Memory B cell (primary cell): Measurements from ENCODE around the gene CASP8.

Experiments
- ATAC-seq: fragments of 150-1000 bp; cut with Tn5 transposase; 2 replicates; pipeline ENCODE4 v1.10.0; 2021; ENCODE audit warnings: low read depth, mild to moderate bottlenecking, moderate library complexity
- DNase-seq, 2 donors: peaks; one replicate each; pipeline ENCODE4 v3.0.0; 2022; ENCODE audit warnings: low spot score in 2 of 2
- H3K27ac Mint-ChIP-seq: one replicate; pipeline ENCODE4 v1.8.0; 2022; ENCODE audit warnings: mild to moderate bottlenecking, moderate library complexity, mixed read lengths
- H3K27me3 Mint-ChIP-seq: one replicate; pipeline ENCODE4 v1.8.0; 2022; ENCODE audit warnings: mixed read lengths
- H3K36me3 Mint-ChIP-seq: one replicate; pipeline ENCODE4 v1.8.0; 2022; ENCODE audit warnings: mild to moderate bottlenecking, mixed read lengths
- H3K4me1 Mint-ChIP-seq: one replicate; pipeline ENCODE4 v1.8.0; 2022; ENCODE audit warnings: mixed read lengths
- H3K4me3 Mint-ChIP-seq: one replicate; pipeline ENCODE4 v1.8.0; 2022; ENCODE audit warnings: mild to moderate bottlenecking, moderate library complexity, mixed read lengths
- H3K9me3 Mint-ChIP-seq: one replicate; pipeline ENCODE4 v1.8.0; 2022; ENCODE audit warnings: mixed read lengths

The CASP8 gene

DNA sequence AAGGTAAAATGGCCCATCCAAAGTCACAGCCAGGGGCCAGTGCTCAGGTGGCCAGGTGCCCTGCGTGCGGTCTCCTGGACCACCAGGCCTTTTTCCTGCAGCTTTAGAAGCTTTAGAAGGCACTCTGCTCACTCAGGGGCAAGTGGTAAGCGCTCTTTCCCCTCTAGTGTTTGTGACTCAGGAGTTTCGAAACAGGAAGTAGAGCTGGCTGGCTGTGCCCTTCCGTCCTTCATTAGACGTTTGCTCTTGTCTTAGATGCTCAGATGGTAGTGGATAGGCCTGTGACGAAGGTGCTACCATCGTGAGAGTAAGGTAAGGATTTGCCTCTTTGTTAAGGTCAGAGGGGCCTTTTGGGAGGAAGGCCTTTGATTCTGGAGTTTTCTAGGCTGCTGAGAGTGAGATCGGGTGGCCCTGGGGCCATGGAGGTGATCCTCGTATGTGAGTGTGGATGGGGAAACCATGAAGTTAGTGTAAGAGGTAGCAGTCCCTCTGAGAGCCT, at the start of gene CASP8:
CASP8 (plus strand) TSS at position 235 of the 499 bp plus-strand sequence. CDS start 5,951 bp downstream, outside the sequence.
- H3K36me3 Mint-ChIP-seq, result peaks cover 3% of the 10 kb centered on the region
- no peaks in the 10 kb centered on the region for H3K9me3 Mint-ChIP-seq
- ATAC-seq (peak; percentile 49), DNase-seq (peak; percentile 70 to 75)
- peak within 1 kb of the TSS; percentile 99 for H3K27ac Mint-ChIP-seq
- H3K27me3 Mint-ChIP-seq, result no peaks in the 10 kb centered on the region
- peaks cover 50% of the 10 kb centered on the region for H3K4me1 Mint-ChIP-seq
- H3K4me3 Mint-ChIP-seq, result peak within 1 kb of the TSS; percentile 98

DNA sequence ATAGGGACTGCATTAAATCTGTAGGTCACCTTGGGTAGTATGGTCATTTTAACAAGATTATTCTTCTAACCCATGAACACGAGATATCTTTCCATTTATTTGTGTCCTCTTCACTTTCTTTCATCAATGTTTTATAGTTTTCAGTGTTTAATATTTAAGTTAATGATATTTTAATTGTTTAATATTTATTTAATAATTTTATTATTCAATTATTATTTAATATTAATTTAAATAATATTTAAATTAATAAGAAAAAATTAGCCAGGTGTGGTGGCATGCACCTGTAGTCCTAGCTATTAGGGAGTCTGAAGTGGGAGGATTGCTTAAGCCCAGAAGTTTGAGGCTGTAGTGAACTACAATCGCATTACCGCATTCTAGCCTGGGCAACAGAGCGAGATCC, 44.4 kb upstream of the CASP8 start:
- no peak overlapping the region for H3K4me3 Mint-ChIP-seq
- DNase-seq (no peak), ATAC-seq (no peak)
- H3K9me3 Mint-ChIP-seq, result no peaks in the 10 kb centered on the region
- no peaks in the 10 kb centered on the region for H3K27me3 Mint-ChIP-seq
- peaks cover 25% of the 10 kb centered on the region for H3K4me1 Mint-ChIP-seq
- peaks cover 27% of the 10 kb centered on the region for H3K36me3 Mint-ChIP-seq
- peak overlapping the region; percentile 19 for H3K27ac Mint-ChIP-seq

DNA sequence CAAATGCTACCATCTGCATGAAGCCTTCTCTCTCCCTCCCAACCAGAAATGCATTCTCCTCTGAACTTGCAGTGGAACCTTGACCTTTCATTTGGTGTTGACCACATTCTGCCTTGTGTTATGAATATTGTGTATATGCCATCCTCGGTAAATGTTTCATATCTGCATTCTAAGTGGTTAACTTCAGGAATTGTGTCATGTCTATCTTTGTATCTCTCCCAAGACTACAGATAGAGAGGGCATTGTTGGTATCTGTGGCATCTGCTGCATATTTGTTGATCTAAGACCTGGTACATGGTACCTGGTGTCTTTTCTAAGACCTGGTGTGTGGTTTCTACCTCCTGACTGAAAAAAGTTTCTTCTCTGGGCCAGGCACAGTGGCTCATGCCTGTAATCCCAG, 43.4 kb upstream of the CASP8 start:
- H3K9me3 Mint-ChIP-seq, result no peaks in the 10 kb centered on the region
- H3K27ac Mint-ChIP-seq, result no peak overlapping the region
- H3K36me3 Mint-ChIP-seq, result peaks cover 23% of the 10 kb centered on the region
- no peak overlapping the region for H3K4me3 Mint-ChIP-seq
- H3K4me1 Mint-ChIP-seq, result peaks cover 20% of the 10 kb centered on the region
- DNase-seq, result no peak
- no peaks in the 10 kb centered on the region for H3K27me3 Mint-ChIP-seq
- ATAC-seq, result no peak

DNA sequence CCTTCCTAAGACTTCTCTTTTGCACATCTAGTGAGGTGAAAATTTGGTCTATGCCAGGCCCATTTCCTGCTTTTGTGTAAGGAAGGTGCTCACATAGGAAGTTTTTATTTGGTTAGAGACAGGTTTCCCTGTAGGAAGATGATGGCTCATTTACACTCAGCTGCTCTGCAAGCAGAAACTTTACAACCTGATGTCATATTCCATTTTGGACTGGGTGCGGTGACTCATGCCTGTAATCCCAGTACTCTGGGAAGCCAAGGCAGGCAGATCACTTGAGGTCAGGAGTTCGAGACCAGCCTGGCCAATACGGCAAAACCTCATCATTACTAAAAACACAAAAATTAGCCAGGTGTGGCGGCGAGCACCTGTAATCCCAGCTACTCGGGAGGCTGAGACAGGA, 41.6 kb upstream of the CASP8 start:
- Mint-ChIP-seq H3K27ac (no peak overlapping the region), H3K36me3 (peaks cover 18% of the 10 kb centered on the region), H3K4me3 (no peak overlapping the region), H3K4me1 (peaks cover 26% of the 10 kb centered on the region), H3K27me3 (no peaks in the 10 kb centered on the region), H3K9me3 (no peaks in the 10 kb centered on the region)
- DNase-seq (no peak), ATAC-seq (no peak)

DNA sequence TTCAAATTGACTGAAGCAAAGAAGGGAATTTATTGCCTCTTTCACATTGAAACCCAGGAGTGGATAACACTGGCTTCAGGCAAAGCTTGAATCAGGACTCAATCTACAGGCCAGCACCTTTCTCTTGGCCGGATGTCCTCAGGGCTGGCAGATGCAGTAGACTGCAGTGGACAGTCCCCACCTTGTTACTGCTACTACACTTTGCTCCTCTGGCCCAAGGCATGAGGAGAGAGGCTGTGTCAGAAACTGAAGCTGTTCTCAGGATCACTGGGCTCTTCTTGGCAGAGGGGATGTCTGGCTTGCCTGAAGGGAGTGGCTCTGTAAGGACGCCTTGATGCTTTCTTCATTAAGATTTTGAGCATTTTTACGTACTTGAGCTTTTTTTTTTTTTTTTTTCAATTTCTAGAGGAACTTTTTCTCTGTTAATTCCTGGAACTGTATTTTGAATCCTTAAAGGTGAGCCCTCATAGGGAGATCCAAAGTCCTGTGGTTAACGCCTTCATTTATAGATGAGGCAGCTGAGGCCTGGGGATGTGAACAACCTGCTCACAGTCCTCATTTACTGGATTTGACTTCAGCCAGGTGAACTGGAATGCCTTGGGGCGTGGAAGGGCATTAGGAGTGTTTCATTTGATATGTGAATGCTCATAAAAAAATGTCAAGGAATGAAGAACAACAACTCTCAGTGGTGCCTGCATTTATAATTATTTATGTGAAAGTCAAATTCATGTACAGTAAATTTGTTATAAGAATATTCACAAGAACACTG, 40.8 kb upstream of the CASP8 start:
- ATAC-seq (no peak), DNase-seq (no peak)
- H3K27me3 Mint-ChIP-seq, result no peaks in the 10 kb centered on the region
- peaks cover 16% of the 10 kb centered on the region for H3K36me3 Mint-ChIP-seq
- no peak overlapping the region for H3K4me3 Mint-ChIP-seq
- peaks cover 26% of the 10 kb centered on the region for H3K4me1 Mint-ChIP-seq
- no peaks in the 10 kb centered on the region for H3K9me3 Mint-ChIP-seq
- H3K27ac Mint-ChIP-seq, result no peak overlapping the region

DNA sequence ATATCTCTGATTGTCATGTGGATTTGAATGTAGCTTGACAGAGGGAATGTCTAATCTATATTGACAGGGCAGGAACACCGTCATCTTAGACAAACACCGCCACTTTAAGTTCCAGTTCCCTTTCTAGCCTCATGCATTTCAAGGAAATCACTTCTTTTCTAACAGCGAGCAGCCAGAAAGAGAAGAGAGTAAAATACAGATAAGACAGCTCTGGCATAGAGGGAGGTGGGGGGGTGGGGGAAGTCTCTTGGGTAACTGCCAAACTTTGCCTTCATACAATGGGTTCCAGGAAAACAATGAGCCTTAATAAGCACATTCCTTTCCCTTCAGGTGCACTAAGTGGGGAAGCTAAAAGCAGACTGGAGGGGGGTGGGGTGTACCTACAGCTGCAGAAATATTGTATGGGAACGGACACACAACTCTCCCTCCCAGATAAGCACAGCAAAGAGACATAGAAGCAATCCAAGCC, 40.2 kb upstream of the CASP8 start:
- Mint-ChIP-seq H3K4me1 (peaks cover 29% of the 10 kb centered on the region), H3K9me3 (no peaks in the 10 kb centered on the region), H3K27me3 (no peaks in the 10 kb centered on the region), H3K27ac (peak overlapping the region; percentile 70), H3K4me3 (no peak overlapping the region), H3K36me3 (peaks cover 15% of the 10 kb centered on the region)
- DNase-seq (no peak), ATAC-seq (peak; percentile 66)

DNA sequence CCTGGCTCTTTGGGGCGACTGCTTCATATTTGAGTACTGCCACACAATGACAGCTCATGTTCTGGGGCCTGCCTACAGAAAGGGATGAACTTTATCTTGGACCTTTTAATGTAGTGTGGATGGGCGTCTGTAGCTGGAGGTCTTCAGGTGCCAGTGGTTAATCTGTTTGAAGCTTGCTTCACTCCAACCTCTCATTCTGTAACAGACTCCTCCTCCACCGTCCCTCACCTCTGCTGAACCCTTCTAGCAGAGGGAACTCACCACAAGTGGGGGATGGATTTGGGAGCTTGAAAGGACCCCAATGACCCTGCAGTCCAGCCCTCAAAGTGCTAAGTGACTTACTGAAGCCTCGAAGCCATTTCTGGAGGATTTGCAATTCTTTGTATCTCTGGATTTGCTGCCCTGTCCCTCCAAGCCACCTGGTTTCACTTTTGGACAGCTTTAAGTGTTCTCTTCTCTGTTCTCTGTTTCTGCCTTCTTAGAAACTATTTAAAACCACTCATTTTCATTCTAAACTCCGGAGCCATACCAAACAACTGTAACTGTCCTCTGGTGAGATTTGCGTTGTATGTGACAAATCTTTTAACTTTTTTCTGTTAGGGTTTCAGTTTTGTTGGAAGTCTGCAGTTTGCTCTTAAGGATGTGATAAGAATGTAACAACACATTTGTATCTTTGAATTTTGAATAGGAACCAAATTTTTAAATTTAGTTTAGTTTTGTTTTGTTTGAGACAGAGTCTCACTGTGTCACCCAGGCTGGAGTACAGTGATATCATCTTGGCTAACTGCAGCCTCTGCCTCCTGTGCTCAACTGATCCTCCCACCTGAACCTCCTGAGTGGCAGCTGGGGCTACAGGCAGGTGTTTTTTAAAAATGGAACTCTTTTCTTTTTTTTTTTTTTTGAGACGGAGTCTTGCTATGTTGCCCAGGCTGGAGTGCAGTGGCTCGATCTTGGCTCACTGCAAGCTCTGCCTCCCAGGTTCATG, 37.0 kb upstream of the CASP8 start:
- Mint-ChIP-seq H3K4me3 (no peak overlapping the region), H3K27me3 (no peaks in the 10 kb centered on the region), H3K36me3 (peaks cover 5% of the 10 kb centered on the region), H3K27ac (peak overlapping the region; percentile 79), H3K9me3 (no peaks in the 10 kb centered on the region), H3K4me1 (peaks cover 20% of the 10 kb centered on the region)
- DNase-seq, result no peak
- ATAC-seq, result no peak

DNA sequence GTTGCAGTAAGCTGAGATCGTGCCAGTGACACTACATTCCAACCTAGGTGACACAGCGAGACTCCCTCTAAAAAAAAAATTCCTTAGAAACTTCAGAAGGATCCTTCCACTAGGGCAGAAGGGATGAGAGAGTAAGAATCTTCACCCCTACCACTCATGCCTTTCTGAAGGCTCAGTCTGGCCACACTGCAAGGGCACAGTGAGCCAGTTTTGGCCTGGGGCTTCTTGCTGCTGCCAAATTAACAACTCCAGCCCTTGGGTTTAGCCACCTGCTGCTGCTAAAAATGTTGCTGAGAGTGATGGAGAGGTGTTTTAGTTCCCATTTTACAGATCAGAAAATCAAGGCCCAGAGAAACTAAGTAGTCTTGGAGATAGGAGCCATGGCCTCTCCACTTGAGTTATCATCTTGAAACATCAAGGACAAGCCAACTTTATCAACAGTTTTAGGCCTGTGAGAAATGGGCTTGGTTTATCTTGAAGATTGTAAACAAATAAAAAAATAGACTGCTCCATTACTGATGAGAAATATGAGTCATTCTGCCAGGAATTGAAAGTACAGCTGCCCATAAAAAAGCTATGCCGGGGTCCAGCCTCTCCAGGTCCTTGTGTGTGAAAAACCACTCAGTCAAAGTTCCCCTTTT, 31.9 kb upstream of the CASP8 start:
- Mint-ChIP-seq H3K27ac (no peak overlapping the region), H3K9me3 (no peaks in the 10 kb centered on the region), H3K4me1 (peaks cover 23% of the 10 kb centered on the region), H3K27me3 (no peaks in the 10 kb centered on the region), H3K36me3 (no peaks in the 10 kb centered on the region), H3K4me3 (no peak overlapping the region)
- DNase-seq, result no peak
- ATAC-seq, result no peak

DNA sequence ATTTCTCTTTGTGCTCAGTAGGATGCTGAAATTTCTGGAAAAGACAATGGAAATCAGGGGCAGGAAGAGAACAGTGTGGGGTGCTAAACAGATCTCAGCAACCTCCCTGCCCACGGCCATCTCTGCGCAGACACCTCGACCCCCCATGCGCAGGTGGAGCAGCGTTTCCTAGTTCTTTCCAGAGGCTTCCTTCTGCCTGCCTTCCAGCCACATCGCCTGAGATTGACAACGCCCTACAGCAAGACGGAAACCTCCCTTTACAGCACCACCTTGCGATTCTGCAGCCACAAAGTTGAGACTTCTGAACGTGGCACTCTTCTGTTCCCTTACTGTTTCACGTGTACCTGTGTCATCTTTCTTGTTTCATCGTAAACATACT, 31.4 kb upstream of the CASP8 start:
- peaks cover 22% of the 10 kb centered on the region for H3K4me1 Mint-ChIP-seq
- no peaks in the 10 kb centered on the region for H3K36me3 Mint-ChIP-seq
- no peak for ATAC-seq
- H3K27ac Mint-ChIP-seq, result no peak overlapping the region
- no peak for DNase-seq
- peak overlapping the region; percentile 21 for H3K4me3 Mint-ChIP-seq
- no peaks in the 10 kb centered on the region for H3K27me3 Mint-ChIP-seq
- H3K9me3 Mint-ChIP-seq, result no peaks in the 10 kb centered on the region

DNA sequence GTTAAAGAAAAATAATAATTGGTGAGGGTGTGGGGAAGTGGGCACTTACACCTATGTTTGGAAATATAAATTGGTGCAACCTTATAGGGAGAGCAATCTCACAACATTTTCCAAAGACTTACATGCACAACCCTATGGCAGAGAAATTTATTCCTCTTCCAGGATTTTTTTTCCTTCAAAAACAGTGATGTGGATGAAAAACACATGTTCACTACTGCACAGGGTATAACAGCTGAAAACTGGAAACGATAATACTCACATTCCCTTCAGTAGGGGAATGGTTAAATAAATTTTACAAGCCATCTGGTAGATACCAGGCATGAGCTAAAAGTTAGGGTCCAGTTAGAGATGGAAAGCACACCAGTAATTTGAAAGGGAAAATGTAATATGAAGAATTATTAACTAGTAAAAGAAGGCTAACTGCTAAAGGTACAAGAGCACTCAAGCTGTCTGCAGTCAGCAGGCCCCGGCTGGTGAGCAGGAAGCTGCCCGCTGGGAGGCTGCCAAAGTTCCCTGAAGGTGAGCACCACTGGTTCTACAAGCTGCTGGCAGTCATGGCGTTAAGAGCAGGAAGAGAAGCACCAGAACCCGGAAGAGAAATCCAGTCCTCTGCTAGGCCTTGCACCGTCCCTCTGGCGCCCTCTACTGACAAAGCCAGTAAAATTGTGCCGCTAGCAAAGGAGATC, 28.4 kb upstream of the CASP8 start:
- Mint-ChIP-seq H3K27ac (peak overlapping the region; percentile 77), H3K4me1 (peaks cover 32% of the 10 kb centered on the region), H3K9me3 (no peaks in the 10 kb centered on the region), H3K36me3 (peaks cover 3% of the 10 kb centered on the region), H3K27me3 (no peaks in the 10 kb centered on the region), H3K4me3 (peak overlapping the region; percentile 60)
- DNase-seq (peak; percentile 89 to 93), ATAC-seq (peak; percentile 64)

DNA sequence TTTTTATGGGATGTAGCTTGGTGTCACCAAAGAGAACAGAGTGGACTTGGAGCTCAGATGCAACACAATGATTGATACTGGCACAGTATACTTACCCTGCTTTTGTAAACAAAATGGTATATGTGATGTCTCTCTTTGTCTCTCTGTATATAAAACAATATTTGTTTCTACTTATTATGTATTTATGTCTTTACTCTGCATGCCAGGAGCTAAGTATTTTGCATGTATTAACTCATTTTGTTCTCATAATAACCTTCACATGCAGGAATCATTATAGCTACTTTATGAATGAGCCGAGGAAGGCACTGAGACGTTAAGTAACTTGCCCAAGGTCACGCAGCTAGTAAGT, 27.9 kb upstream of the CASP8 start:
- peak overlapping the region; percentile 96 for H3K27ac Mint-ChIP-seq
- DNase-seq (no peak), ATAC-seq (no peak)
- peaks cover 3% of the 10 kb centered on the region for H3K36me3 Mint-ChIP-seq
- no peaks in the 10 kb centered on the region for H3K9me3 Mint-ChIP-seq
- peaks cover 32% of the 10 kb centered on the region for H3K4me1 Mint-ChIP-seq
- H3K27me3 Mint-ChIP-seq, result no peaks in the 10 kb centered on the region
- H3K4me3 Mint-ChIP-seq, result peak overlapping the region; percentile 60

DNA sequence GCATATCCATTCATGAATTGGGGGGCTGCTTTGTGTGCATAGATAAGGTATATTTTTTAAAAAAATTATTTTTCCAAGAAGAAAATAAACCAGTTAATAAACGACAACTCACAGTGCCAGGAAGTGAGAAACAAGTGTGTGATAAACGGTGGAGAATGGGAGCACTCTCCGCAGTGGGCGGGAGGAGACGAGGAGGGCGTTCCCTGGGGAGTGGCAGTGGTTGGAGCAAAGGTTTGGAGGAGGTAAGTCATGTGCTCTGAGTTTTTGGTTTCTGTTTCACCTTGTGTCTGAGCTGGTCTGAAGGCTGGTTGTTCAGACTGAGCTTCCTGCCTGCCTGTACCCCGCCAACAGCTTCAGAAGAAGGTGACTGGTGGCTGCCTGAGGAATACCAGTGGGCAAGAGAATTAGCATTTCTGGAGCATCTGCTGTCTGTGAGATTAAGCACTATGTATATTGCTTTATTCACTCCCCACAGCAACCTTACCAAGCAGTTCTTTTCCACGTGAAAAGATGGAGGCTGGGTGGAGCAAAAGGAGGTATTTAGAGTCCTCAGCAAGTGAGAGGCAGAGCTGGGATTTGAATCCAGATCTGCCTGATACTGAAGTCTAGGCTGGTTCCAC, 27.0 kb upstream of the CASP8 start:
- H3K4me1 Mint-ChIP-seq, result peaks cover 37% of the 10 kb centered on the region
- H3K4me3 Mint-ChIP-seq, result peak overlapping the region; percentile 89
- H3K27me3 Mint-ChIP-seq, result no peaks in the 10 kb centered on the region
- ATAC-seq (peak; percentile 87), DNase-seq (peak; percentile 51 to 70)
- H3K27ac Mint-ChIP-seq, result peak overlapping the region; percentile 96
- no peaks in the 10 kb centered on the region for H3K9me3 Mint-ChIP-seq
- H3K36me3 Mint-ChIP-seq, result peaks cover 6% of the 10 kb centered on the region
